Activated naive CD8-positive, alpha-beta T cell treated with anti-CD3 and anti-CD28 coated beads, Interleukin-2, amount 50 U/mL, for 24 hours (primary cell): ENCODE data around the gene MOCS2.
"Not testable (repeated sequence)": the region's sequence is repeated elsewhere in the genome, so short reads cannot be mapped to it uniquely, and the experiment has no call there.

Experiments used
- ATAC-seq: fragments of 150-1000 bp; cut with Tn5 transposase; one replicate; pipeline ENCODE4 v1.10.0; 2021
- DNase-seq: peaks from one replicate; pipeline ENCODE4 v3.0.0; 2021
- H3K27ac Mint-ChIP-seq: one replicate; pipeline ENCODE4 v1.8.0; 2021; ENCODE audit warnings: mild to moderate bottlenecking, mixed read lengths
- H3K27me3 Mint-ChIP-seq: one replicate; pipeline ENCODE4 v1.8.0; 2021; ENCODE audit warnings: mixed read lengths
- H3K36me3 Mint-ChIP-seq: one replicate; pipeline ENCODE4 v1.8.0; 2021; ENCODE audit warnings: low read depth, mixed read lengths
- H3K4me1 Mint-ChIP-seq: one replicate; pipeline ENCODE4 v1.8.0; 2021; ENCODE audit warnings: mixed read lengths
- H3K4me3 Mint-ChIP-seq: one replicate; pipeline ENCODE4 v1.8.0; 2021; ENCODE audit warnings: mild to moderate bottlenecking, moderate library complexity, mixed read lengths
- H3K9me3 Mint-ChIP-seq: one replicate; pipeline ENCODE4 v1.8.0; 2021; ENCODE audit warnings: mixed read lengths

MOCS2 gene

GRCh38 chr5:53109443-53110127, at the start of gene MOCS2:
TSS of gene MOCS2 (minus strand) at chr5:53109757. CDS start at chr5:53107174, 2,583 bp downstream.
- Mint-ChIP-seq H3K27ac (peak within 1 kb of the TSS; percentile 92), H3K4me1 (peaks cover 51% of the 10 kb centered on the region)

GRCh38 chr5:53151713-53152458, 42.3 kb upstream of the MOCS2 start:
- no peak overlapping the region for H3K4me3 Mint-ChIP-seq
- no peak for ATAC-seq
- H3K27ac Mint-ChIP-seq: no peak overlapping the region
- DNase-seq: no peak
- H3K36me3 Mint-ChIP-seq: no peaks in the 10 kb centered on the region
- H3K27me3 Mint-ChIP-seq: peaks cover 1% of the 10 kb centered on the region
- no peaks in the 10 kb centered on the region for H3K9me3 Mint-ChIP-seq
- no peaks in the 10 kb centered on the region for H3K4me1 Mint-ChIP-seq

More at GRCh38 chr5:53109443-53110127, at the start of gene MOCS2:
- ATAC-seq (peak; percentile 99), DNase-seq (peak; percentile 92)
- Mint-ChIP-seq H3K4me3 (peak within 1 kb of the TSS; percentile 93), H3K27me3 (no peaks in the 10 kb centered on the region), H3K9me3 (no peaks in the 10 kb centered on the region), H3K36me3 (peaks cover 31% of the 10 kb centered on the region)

- no peak for ATAC-seq
- Mint-ChIP-seq H3K36me3 (no peaks in the 10 kb centered on the region), H3K27me3 (no peaks in the 10 kb centered on the region), H3K4me1 (no peaks in the 10 kb centered on the region), H3K27ac (no peak overlapping the region), H3K4me3 (no peak overlapping the region), H3K9me3 (peaks cover 4% of the 10 kb centered on the region)
- DNase-seq: no peak
Observed at GRCh38 chr5:53133020-53133419, 23.5 kb upstream of the MOCS2 start.

GRCh38 chr5:53130266-53130665, 20.7 kb upstream of the MOCS2 start:
- DNase-seq (no peak), ATAC-seq (no peak)
- Mint-ChIP-seq H3K9me3 (peaks cover 4% of the 10 kb centered on the region), H3K36me3 (no peaks in the 10 kb centered on the region), H3K4me3 (no peak overlapping the region), H3K27me3 (no peaks in the 10 kb centered on the region), H3K4me1 (no peaks in the 10 kb centered on the region), H3K27ac (no peak overlapping the region)

- Mint-ChIP-seq H3K4me1 (no peaks in the 10 kb centered on the region), H3K4me3 (no peak overlapping the region), H3K27ac (no peak overlapping the region), H3K9me3 (peaks cover 4% of the 10 kb centered on the region), H3K27me3 (no peaks in the 10 kb centered on the region), H3K36me3 (no peaks in the 10 kb centered on the region)
- ATAC-seq: no peak
- no peak for DNase-seq
Observed at GRCh38 chr5:53128481-53128880, 18.9 kb upstream of the MOCS2 start.

GRCh38 chr5:53127107-53127506, 17.6 kb upstream of the MOCS2 start:
- DNase-seq (no peak), ATAC-seq (no peak)
- H3K4me3 Mint-ChIP-seq: no peak overlapping the region
- H3K27me3 Mint-ChIP-seq: no peaks in the 10 kb centered on the region
- H3K4me1 Mint-ChIP-seq: no peaks in the 10 kb centered on the region
- peaks cover 4% of the 10 kb centered on the region for H3K9me3 Mint-ChIP-seq
- H3K36me3 Mint-ChIP-seq: no peaks in the 10 kb centered on the region
- no peak overlapping the region for H3K27ac Mint-ChIP-seq

- Mint-ChIP-seq H3K36me3 (no peaks in the 10 kb centered on the region), H3K9me3 (peaks cover 4% of the 10 kb centered on the region), H3K4me1 (no peaks in the 10 kb centered on the region), H3K4me3 (no peak overlapping the region), H3K27ac (no peak overlapping the region), H3K27me3 (peaks cover 2% of the 10 kb centered on the region)
- ATAC-seq: no peak
- no peak for DNase-seq
Observed at GRCh38 chr5:53126521-53126920, 17.0 kb upstream of the MOCS2 start.

GRCh38 chr5:53123702-53124101, 14.1 kb upstream of the MOCS2 start:
- no peak for ATAC-seq
- no peak for DNase-seq
- H3K4me3 Mint-ChIP-seq: no peak overlapping the region
- no peaks in the 10 kb centered on the region for H3K36me3 Mint-ChIP-seq
- H3K9me3 Mint-ChIP-seq: no peaks in the 10 kb centered on the region
- H3K4me1 Mint-ChIP-seq: no peaks in the 10 kb centered on the region
- H3K27me3 Mint-ChIP-seq: peaks cover 2% of the 10 kb centered on the region
- H3K27ac Mint-ChIP-seq: no peak overlapping the region

- no peaks in the 10 kb centered on the region for H3K4me1 Mint-ChIP-seq
- H3K27ac Mint-ChIP-seq: no peak overlapping the region
- H3K9me3 Mint-ChIP-seq: no peaks in the 10 kb centered on the region
- DNase-seq (no peak), ATAC-seq (no peak)
- peaks cover 2% of the 10 kb centered on the region for H3K27me3 Mint-ChIP-seq
- H3K4me3 Mint-ChIP-seq: no peak overlapping the region
- no peaks in the 10 kb centered on the region for H3K36me3 Mint-ChIP-seq
Observed at GRCh38 chr5:53120165-53120564, 10.6 kb upstream of the MOCS2 start.

GRCh38 chr5:53118879-53119278, 9.3 kb upstream of the MOCS2 start:
- DNase-seq (no peak), ATAC-seq (no peak)
- Mint-ChIP-seq H3K36me3 (no peaks in the 10 kb centered on the region), H3K4me1 (no peaks in the 10 kb centered on the region), H3K4me3 (no peak overlapping the region), H3K9me3 (no peaks in the 10 kb centered on the region), H3K27ac (no peak overlapping the region), H3K27me3 (peaks cover 2% of the 10 kb centered on the region)

- no peak overlapping the region for H3K4me3 Mint-ChIP-seq
- ATAC-seq: no peak
- H3K9me3 Mint-ChIP-seq: no peaks in the 10 kb centered on the region
- H3K4me1 Mint-ChIP-seq: no peaks in the 10 kb centered on the region
- no peaks in the 10 kb centered on the region for H3K27me3 Mint-ChIP-seq
- DNase-seq: no peak
- peaks cover 5% of the 10 kb centered on the region for H3K36me3 Mint-ChIP-seq
- no peak overlapping the region for H3K27ac Mint-ChIP-seq
Observed at GRCh38 chr5:53116597-53116996, 7.0 kb upstream of the MOCS2 start.

- no peak for ATAC-seq
Observed at GRCh38 chr5:53114988-53115387, 5.4 kb upstream of the MOCS2 start.

GRCh38 chr5:53113947-53114346, 4.4 kb upstream of the MOCS2 start:
- DNase-seq (no peak), ATAC-seq (no peak)
- H3K4me1 Mint-ChIP-seq: peaks cover 17% of the 10 kb centered on the region
- no peak overlapping the region for H3K4me3 Mint-ChIP-seq
- H3K27ac Mint-ChIP-seq: no peak overlapping the region
- H3K27me3 Mint-ChIP-seq: no peaks in the 10 kb centered on the region
- peaks cover 11% of the 10 kb centered on the region for H3K36me3 Mint-ChIP-seq
- H3K9me3 Mint-ChIP-seq: no peaks in the 10 kb centered on the region

More at GRCh38 chr5:53114988-53115387, 5.4 kb upstream of the MOCS2 start:
- DNase-seq: no peak
- peaks cover 11% of the 10 kb centered on the region for H3K36me3 Mint-ChIP-seq
- no peak overlapping the region for H3K4me3 Mint-ChIP-seq
- H3K27me3 Mint-ChIP-seq: no peaks in the 10 kb centered on the region
- no peak overlapping the region for H3K27ac Mint-ChIP-seq
- peaks cover 12% of the 10 kb centered on the region for H3K4me1 Mint-ChIP-seq
- no peaks in the 10 kb centered on the region for H3K9me3 Mint-ChIP-seq

- Mint-ChIP-seq H3K9me3 (no peaks in the 10 kb centered on the region), H3K27me3 (no peaks in the 10 kb centered on the region), H3K27ac (no peak overlapping the region), H3K4me1 (peaks cover 26% of the 10 kb centered on the region), H3K36me3 (peaks cover 11% of the 10 kb centered on the region), H3K4me3 (no peak overlapping the region)
- no peak for DNase-seq
- no peak for ATAC-seq
Observed at GRCh38 chr5:53112909-53113308, 3.4 kb upstream of the MOCS2 start.

- not testable (repeated sequence) for H3K9me3 Mint-ChIP-seq, H3K27me3 Mint-ChIP-seq, ATAC-seq, H3K27ac Mint-ChIP-seq, H3K4me3 Mint-ChIP-seq, DNase-seq
- Mint-ChIP-seq H3K36me3 (peaks cover 11% of the 10 kb centered on the region), H3K4me1 (peaks cover 32% of the 10 kb centered on the region)
Observed at GRCh38 chr5:53112307-53112706, 2.8 kb upstream of the MOCS2 start.
